ENCODE measurements around the gene NDST3.
"Not testable (repeated sequence)": the region's sequence is repeated elsewhere in the genome, so short reads cannot be mapped to it uniquely, and the experiment has no call there.

NDST3 gene

DNA sequence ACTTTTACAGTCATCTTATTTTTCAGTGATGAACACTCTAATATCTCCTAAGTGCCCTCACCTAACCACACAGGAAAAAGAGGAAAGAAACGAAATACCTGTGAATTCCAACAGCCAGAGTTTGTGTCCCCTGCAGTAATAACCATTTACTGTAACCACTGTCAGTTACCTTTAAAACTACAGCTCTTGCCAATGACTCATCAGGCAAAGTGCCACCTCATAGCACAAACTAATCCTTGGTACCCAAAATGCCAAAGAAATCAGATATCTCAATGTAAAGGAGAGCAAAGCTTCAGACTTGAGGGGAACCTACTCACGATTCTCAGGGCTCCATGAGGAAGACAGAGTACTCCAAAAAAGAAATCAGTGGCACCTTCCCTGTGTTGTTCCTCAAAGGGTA lies 146.5 kb downstream of the NDST3 start:
- DNase-seq: no peak

GRCh38 chr4:118190903-118191302 lies 156.6 kb downstream of the NDST3 start:
- no peak for DNase-seq

- DNase-seq: peak; percentile 88 to 97
Measured at GRCh38 chr4:118193421-118193820, 159.1 kb downstream of the NDST3 start.

- no peak for DNase-seq
Measured at GRCh38 chr4:118206627-118207026, 172.3 kb downstream of the NDST3 start.

- DNase-seq: no peak
Measured at GRCh38 chr4:118213101-118213500, 178.8 kb downstream of the NDST3 start.

GRCh38 chr4:118215826-118216225 lies 181.5 kb downstream of the NDST3 start:
- no peak for DNase-seq

- no peak for DNase-seq
Measured at GRCh38 chr4:118221227-118221800, 187.0 kb downstream of the NDST3 start.

GRCh38 chr4:118224243-118224829 lies 190.1 kb downstream of the NDST3 start:
- peak; percentile 61 to 85 for DNase-seq

- DNase-seq: no peak
Measured at GRCh38 chr4:118225511-118225910, 191.2 kb downstream of the NDST3 start.

DNA sequence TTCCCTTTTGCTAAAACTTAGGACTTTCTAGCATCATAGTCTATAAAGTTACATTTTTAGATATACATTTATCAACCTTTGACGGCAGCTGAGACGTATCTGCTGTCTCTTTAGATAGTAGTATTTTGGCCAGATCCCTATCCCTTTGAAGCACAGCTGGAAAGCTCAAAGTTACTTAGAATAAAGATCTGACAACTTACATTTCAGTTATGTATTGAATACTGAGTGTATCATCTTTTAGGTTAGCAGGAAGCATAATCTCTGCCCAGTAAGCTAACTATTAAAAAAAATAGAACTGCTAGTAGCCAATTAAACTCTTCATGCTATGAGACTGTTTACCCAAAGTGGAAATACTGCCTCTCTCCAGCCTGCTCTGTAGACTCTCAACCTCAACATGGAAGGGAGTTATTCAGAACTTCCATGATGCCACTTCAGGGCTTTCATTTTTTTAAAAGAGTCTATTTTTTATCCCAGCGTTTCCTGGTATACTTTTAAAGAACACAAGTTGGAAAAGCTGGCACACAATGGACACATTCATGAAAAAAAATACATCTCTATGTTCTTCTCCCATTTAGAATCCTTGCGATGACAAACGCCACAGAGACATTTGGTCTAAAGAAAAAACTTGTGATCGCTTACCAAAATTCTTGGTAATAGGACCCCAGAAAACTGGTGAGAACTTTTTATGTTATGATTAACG lies 192.2 kb downstream of the NDST3 start:
- DNase-seq: no peak

DNA sequence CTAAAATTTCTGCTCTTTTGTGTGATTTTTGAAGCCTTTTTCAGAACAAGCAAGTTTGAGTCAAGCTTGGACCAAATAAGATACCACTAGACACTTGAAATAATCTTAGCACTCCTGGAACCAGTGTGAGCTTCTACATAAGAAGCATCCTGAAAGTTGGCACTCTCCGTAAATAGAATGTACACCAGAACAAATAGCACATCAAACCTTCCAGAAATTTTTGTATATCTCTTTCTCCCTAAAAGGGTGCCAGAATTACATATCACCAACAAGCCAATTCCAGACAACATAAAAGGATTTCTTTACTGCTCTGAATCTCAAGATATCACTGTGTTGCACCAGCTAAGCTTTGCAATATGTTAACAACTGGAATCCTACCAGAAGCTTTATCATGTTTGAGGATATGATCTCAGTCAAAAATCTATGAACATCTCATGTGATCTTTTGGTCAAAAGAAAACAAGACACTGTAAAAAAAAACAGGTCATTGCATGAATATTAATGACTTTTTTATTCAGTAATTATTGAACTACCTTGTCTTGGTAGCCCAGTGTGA lies 201.4 kb downstream of the NDST3 start:
- DNase-seq: no peak

GRCh38 chr4:118237531-118237930 lies 203.2 kb downstream of the NDST3 start:
- no peak for DNase-seq

DNA sequence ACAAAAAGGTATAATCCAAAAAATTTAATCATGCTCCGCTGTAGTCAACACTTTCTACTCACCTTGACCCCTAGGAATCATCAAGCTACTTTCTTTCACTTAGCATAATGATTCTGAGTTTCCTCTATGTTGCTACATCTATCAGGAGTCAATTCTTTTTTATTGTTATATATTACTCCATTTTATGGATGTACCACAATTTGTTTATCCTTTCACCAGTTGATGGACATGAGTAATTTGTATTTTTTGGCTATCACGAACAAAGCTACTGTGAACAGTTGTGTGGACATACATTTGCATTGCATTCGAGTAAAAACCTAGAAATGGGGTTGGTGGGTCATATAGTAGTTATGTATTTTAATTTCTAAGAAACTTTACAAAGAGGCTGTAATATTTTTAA lies 215.6 kb downstream of the NDST3 start:
- DNase-seq: no peak

GRCh38 chr4:118254368-118254767 lies 220.1 kb downstream of the NDST3 start:
- no peak for DNase-seq

DNA sequence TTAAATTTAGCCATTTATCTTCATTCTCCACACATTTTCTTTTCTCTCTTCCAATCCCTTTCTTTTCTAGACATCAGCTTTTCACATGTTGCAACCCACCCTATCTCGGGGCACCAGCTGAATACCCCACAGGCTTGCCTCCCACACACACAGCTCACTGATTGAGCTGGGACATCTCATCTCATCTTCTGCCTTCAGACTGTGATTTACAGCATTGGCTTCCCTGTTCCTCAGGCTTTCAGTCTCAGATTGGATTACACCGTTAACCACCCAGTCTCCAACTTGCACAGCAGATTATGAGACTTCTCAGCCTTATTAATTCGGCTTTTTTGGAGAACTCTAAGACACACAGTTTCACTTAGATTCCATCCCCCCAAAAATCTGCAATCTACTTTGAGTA lies 224.8 kb downstream of the NDST3 start:
- no peak for DNase-seq

DNA sequence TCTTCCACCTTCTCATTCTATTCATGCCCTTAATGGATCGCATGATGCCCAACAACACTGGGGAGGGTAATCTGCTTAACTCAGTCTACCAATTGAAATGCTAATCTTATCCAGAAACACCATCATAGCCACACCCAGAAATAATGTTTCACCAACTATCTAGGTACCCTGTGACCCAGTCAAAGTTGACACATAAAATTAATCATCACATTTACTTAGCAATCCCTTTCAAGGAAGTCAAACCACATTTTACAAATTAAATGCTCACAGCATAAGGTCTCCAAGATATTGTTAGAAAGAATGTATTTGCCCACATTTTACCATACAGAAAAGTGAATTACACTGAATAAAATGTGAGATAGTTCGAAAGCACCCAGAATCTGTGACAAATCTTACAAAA lies 226.0 kb downstream of the NDST3 start:
- DNase-seq: no peak

DNA sequence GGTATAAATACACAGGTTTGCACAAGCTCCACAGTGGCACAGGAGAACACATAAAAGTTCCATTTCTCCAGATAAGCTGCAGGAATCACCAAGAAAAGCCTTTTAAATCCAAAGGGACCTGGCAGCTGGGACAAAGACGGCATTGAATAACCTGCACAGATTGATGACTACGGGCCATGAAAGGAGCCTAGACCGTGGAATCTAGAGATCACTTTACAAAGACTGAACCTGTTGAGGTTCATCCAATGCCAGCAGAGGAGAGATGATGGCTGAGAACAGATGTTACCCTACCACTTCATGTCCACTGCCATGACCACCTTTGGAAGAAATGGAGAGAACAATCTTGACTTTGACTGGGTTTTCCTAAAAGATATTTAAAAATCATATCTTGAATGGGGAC lies 229.8 kb downstream of the NDST3 start:
- no peak for DNase-seq

GRCh38 chr4:118265312-118266144 lies 231.2 kb downstream of the NDST3 start:
- DNase-seq: no peak

DNA sequence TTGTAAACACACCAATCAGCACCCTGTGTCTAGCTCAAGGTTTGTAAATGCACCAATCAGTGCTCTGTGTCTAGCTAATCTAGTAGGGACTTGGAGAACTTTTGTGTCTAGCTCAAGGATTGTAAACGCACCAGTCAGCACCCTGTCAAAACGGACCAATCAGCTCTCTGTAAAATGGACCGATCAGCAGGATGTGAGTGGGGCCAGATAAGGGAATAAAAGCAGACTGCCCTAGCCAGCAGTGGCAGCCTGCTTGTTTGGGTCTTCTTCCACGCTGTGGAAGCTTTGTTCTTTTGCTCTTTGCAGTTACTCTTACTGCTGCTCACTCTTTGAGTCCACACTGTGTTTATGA lies 231.8 kb downstream of the NDST3 start:
- not testable (repeated sequence) for DNase-seq

DNA sequence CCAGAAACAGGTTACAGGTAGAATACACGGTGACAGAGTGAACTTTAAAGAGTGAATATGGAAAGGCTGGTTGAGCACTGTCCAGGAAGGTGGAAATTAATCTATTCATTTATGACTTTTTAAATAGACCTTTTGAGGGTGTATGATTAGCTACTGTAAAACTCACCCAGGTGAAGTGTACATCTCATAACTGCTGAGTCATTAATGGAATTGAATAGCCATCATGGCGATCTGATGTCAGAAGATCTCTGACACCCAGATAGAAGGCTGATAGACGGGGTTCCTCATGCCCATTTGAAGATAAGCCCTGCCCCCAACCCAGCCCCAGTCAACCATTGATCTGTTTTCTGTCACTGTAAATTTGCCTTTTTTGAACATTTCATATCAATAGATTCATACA lies 234.5 kb downstream of the NDST3 start:
- no peak for DNase-seq

DNA sequence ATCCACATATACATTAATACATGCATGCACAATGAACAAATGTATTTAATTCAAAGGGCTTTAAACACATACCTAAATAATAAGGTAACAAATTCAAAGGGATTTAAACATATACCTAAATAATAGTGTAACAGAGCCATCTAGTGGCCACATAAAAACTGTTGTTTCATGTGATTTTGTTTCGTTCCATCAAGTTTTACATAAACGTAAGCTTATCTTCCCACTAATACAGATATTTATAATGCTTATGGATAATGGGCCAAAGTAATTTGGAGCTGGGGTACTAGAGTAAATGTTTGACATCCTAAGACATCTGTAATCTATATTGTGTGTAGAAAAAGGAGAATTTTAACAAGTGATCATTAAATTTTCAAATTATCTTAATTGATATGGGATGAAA lies 236.2 kb downstream of the NDST3 start:
- DNase-seq: peak; percentile 21 to 61

GRCh38 chr4:118271788-118272187 lies 237.5 kb downstream of the NDST3 start:
- DNase-seq: no peak

DNA sequence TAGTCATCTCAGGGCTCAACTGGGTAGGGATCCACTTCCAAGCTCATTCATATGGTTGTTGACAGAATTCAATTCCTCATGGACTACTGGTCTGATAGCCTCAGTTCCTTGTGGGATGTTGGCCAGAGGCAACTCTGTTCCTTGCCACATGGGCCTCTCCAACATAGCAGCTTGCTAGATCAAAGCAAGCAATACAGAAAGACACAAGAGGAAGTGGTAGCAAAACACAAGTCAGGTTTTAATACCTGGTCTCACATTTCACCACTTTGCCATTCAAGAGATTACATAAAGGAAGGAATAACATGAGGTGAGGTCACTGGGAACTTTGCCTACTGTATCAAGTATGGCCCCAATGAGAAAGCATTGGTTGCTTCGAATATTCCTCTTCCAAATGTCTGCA lies 239.4 kb downstream of the NDST3 start:
- no peak for DNase-seq

DNA sequence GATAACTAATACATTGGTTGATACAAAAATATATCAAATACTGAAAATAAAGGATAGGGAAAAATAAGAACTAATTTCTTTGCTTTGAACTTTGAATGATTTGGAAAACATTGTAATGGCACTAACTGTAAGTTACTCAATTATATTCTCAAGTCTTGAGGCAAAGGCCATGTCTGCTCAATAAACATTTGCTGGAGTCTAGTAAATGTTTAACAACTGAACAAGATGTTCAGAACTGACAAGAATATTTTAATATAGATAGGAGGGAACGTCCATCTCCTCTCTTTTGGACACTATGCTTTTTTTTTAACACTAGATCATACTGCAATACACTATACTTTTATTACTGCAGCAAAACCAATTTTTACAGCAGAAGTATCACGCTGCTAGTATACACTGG lies 242.3 kb downstream of the NDST3 start:
- DNase-seq: no peak

Data from NCI-H446 (cell line).